ENCODE results near the gene MEF2B.

MEF2B gene

GRCh38 chr19:19111967-19112580, 58.0 kb downstream of the MEF2B start:
- no peak overlapping the region for H2AFZ ChIP-seq (ENCODE audit: low read depth)
- no peaks in the 10 kb centered on the region for H3K36me3 ChIP-seq (ENCODE audit: insufficient read depth)
- no peak overlapping the region for H3K9ac ChIP-seq
- H3K27ac ChIP-seq: no peak overlapping the region
- no peaks in the 10 kb centered on the region for H3K79me2 ChIP-seq (ENCODE audit: insufficient read depth, low read depth)
- no peaks in the 10 kb centered on the region for H4K20me1 ChIP-seq (ENCODE audit: insufficient read depth)
- H3K4me3 ChIP-seq (IDR thresholded peaks at IDR 0.05; ENCODE audit: insufficient read depth, low read depth, low read length): no peak overlapping the region
- no peak for TF ChIP-seq CTCF (conservative IDR thresholded peaks at IDR 0.05; ENCODE audit: low read depth, low read length)
- no peaks in the 10 kb centered on the region for H3K4me1 ChIP-seq (ENCODE audit: low read depth, poor library complexity, severe bottlenecking)
- no peak overlapping the region for H3K4me2 ChIP-seq
- H3K27me3 ChIP-seq (ENCODE audit: insufficient read depth, low read depth): no peaks in the 10 kb centered on the region

GRCh38 chr19:19111136-19111835, 58.8 kb downstream of the MEF2B start:
- Histone ChIP-seq H3K27me3 (ENCODE audit: insufficient read depth, low read depth) (no peaks in the 10 kb centered on the region), H3K36me3 (ENCODE audit: insufficient read depth) (no peaks in the 10 kb centered on the region), H3K9ac (no peak overlapping the region), H3K4me2 (no peak overlapping the region), H3K27ac (no peak overlapping the region), H3K4me1 (ENCODE audit: low read depth, poor library complexity, severe bottlenecking) (no peaks in the 10 kb centered on the region), H2AFZ (ENCODE audit: low read depth) (no peak overlapping the region), H3K79me2 (ENCODE audit: insufficient read depth, low read depth) (no peaks in the 10 kb centered on the region), H4K20me1 (ENCODE audit: insufficient read depth) (no peaks in the 10 kb centered on the region), H3K4me3 (IDR thresholded peaks at IDR 0.05; ENCODE audit: insufficient read depth, low read depth, low read length) (no peak overlapping the region)
- TF ChIP-seq CTCF (conservative IDR thresholded peaks at IDR 0.05; ENCODE audit: low read depth, low read length): no peak

- Histone ChIP-seq H2AFZ (ENCODE audit: low read depth) (no peak overlapping the region), H3K9ac (no peak overlapping the region), H3K27me3 (ENCODE audit: insufficient read depth, low read depth) (no peaks in the 10 kb centered on the region), H4K20me1 (ENCODE audit: insufficient read depth) (no peaks in the 10 kb centered on the region), H3K27ac (no peak overlapping the region), H3K4me1 (ENCODE audit: low read depth, poor library complexity, severe bottlenecking) (no peaks in the 10 kb centered on the region), H3K36me3 (ENCODE audit: insufficient read depth) (no peaks in the 10 kb centered on the region), H3K4me3 (IDR thresholded peaks at IDR 0.05; ENCODE audit: insufficient read depth, low read depth, low read length) (no peak overlapping the region), H3K4me2 (no peak overlapping the region), H3K79me2 (ENCODE audit: insufficient read depth, low read depth) (no peaks in the 10 kb centered on the region)
- no peak for TF ChIP-seq CTCF (conservative IDR thresholded peaks at IDR 0.05; ENCODE audit: low read depth, low read length)
Observed at GRCh38 chr19:19110410-19111135, 59.5 kb downstream of the MEF2B start.

DNA sequence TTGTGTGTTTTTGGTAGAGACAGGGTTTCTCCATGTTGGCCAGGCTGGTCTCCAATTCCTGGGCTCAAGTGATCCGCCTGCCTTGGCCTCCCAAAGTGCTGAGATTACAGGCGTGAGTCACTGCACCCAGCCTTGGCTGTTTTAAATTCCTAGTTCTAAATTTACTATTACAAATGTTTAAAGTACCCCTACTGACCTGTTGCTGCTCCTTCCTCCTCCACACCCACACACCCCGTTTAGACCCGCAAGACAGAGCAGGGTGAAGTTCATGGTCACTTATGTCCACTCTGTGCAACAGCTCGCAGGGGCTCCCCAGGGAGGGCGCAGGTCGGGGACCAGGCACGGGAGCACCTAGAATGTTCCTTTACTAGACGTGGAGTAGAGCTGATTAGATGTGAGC, 60.5 kb downstream of the MEF2B start:
- Histone ChIP-seq H3K27ac (no peak overlapping the region), H3K4me1 (ENCODE audit: low read depth, poor library complexity, severe bottlenecking) (no peaks in the 10 kb centered on the region), H2AFZ (ENCODE audit: low read depth) (no peak overlapping the region), H3K36me3 (ENCODE audit: insufficient read depth) (no peaks in the 10 kb centered on the region), H4K20me1 (ENCODE audit: insufficient read depth) (no peaks in the 10 kb centered on the region), H3K4me3 (IDR thresholded peaks at IDR 0.05; ENCODE audit: insufficient read depth, low read depth, low read length) (no peak overlapping the region), H3K4me2 (no peak overlapping the region), H3K27me3 (ENCODE audit: insufficient read depth, low read depth) (no peaks in the 10 kb centered on the region), H3K9ac (no peak overlapping the region), H3K79me2 (ENCODE audit: insufficient read depth, low read depth) (no peaks in the 10 kb centered on the region)
- no peak for TF ChIP-seq CTCF (conservative IDR thresholded peaks at IDR 0.05; ENCODE audit: low read depth, low read length)

Measured in KMS-11 (cell line).